ENCODE results near the gene DNAJC13. TPM values are rescaled to one million over a fixed set of nuclear protein-coding genes. Genes with fewer than 3 reads are reported as not detected.

Gene DNAJC13
- total RNA-seq, 1 experiment from 2014 or later = 28.5 TPM

DNA sequence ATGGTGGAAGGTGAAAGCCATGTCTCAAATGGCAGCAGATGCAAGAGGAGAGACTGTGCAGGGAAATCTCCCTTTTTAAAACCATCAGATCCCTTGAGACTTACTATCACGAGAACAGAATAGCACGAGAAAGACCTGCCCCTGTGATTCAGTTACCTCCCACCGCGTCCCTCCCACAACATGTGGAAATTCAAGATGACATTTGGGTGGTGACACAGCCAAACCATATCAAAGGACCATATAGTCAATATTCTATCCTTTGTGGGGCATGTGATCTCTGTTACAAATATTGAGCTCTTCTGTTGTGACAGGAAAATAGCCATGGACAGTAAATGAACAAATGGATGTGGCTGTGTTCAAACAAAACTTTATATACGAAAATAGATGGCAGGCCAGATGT lies 102.6 kb downstream of the DNAJC13 start:
- POLR2A ChIA-PET = no interaction called here
- peaks cover 58% of the 10 kb centered on the region for H3K36me3 Mint-ChIP-seq
- no peak for DNase-seq (ENCODE audit: low spot score)
- CTCF ChIA-PET = no interaction called here
- H3K4me1 Mint-ChIP-seq = peaks cover 3% of the 10 kb centered on the region; the same call in 1 of the 2 replicates
- TF ChIP-seq, protein P1, sequence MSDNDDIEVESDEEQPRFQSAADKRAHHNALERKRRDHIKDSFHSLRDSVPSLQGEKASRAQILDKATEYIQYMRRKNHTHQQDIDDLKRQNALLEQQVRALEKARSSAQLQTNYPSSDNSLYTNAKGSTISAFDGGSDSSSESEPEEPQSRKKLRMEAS (CRISPR knock-in tag; IDR thresholded peaks at IDR 0.05) = no peak
- no peak for TF ChIP-seq GABPB1 (CRISPR knock-in tag; IDR thresholded peaks at IDR 0.05)
- no peak for TF ChIP-seq JAZF1 (CRISPR knock-in tag; IDR thresholded peaks at IDR 0.05)
- TF ChIP-seq, protein P2, sequence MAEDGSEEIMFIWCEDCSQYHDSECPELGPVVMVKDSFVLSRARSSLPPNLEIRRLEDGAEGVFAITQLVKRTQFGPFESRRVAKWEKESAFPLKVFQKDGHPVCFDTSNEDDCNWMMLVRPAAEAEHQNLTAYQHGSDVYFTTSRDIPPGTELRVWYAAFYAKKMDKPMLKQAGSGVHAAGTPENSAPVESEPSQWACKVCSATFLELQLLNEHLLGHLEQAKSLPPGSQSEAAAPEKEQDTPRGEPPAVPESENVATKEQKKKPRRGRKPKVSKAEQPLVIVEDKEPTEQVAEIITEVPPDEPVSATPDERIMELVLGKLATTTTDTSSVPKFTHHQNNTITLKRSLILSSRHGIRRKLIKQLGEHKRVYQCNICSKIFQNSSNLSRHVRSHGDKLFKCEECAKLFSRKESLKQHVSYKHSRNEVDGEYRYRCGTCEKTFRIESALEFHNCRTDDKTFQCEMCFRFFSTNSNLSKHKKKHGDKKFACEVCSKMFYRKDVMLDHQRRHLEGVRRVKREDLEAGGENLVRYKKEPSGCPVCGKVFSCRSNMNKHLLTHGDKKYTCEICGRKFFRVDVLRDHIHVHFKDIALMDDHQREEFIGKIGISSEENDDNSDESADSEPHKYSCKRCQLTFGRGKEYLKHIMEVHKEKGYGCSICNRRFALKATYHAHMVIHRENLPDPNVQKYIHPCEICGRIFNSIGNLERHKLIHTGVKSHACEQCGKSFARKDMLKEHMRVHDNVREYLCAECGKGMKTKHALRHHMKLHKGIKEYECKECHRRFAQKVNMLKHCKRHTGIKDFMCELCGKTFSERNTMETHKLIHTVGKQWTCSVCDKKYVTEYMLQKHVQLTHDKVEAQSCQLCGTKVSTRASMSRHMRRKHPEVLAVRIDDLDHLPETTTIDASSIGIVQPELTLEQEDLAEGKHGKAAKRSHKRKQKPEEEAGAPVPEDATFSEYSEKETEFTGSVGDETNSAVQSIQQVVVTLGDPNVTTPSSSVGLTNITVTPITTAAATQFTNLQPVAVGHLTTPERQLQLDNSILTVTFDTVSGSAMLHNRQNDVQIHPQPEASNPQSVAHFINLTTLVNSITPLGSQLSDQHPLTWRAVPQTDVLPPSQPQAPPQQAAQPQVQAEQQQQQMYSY (CRISPR knock-in tag; IDR thresholded peaks at IDR 0.05) = no peak
- TF ChIP-seq NR3C1 (CRISPR knock-in tag; conservative IDR thresholded peaks at IDR 0.05; ENCODE audit: low read depth) = no peak
- no peak for TF ChIP-seq HMGA2 (CRISPR knock-in tag; IDR thresholded peaks at IDR 0.05)
- TF ChIP-seq, protein P3, sequence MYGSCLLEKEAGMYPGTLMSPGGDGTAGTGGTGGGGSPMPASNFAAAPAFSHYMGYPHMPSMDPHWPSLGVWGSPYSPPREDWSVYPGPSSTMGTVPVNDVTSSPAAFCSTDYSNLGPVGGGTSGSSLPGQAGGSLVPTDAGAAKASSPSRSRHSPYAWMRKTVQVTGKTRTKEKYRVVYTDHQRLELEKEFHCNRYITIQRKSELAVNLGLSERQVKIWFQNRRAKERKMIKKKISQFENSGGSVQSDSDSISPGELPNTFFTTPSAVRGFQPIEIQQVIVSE (CRISPR knock-in tag; IDR thresholded peaks at IDR 0.05; ENCODE audit: borderline replicate concordance) = no peak
- TF ChIP-seq, protein P4, sequence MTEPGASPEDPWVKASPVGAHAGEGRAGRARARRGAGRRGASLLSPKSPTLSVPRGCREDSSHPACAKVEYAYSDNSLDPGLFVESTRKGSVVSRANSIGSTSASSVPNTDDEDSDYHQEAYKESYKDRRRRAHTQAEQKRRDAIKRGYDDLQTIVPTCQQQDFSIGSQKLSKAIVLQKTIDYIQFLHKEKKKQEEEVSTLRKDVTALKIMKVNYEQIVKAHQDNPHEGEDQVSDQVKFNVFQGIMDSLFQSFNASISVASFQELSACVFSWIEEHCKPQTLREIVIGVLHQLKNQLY (CRISPR knock-in tag; IDR thresholded peaks at IDR 0.05) = no peak
- TF ChIP-seq ZNF671 (CRISPR knock-in tag; IDR thresholded peaks at IDR 0.05) = no peak
- TF ChIP-seq, protein P5, sequence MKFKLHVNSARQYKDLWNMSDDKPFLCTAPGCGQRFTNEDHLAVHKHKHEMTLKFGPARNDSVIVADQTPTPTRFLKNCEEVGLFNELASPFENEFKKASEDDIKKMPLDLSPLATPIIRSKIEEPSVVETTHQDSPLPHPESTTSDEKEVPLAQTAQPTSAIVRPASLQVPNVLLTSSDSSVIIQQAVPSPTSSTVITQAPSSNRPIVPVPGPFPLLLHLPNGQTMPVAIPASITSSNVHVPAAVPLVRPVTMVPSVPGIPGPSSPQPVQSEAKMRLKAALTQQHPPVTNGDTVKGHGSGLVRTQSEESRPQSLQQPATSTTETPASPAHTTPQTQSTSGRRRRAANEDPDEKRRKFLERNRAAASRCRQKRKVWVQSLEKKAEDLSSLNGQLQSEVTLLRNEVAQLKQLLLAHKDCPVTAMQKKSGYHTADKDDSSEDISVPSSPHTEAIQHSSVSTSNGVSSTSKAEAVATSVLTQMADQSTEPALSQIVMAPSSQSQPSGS (CRISPR knock-in tag; IDR thresholded peaks at IDR 0.05; ENCODE audit: borderline replicate concordance, low read depth) = no peak
- TF ChIP-seq NR2C2 (CRISPR knock-in tag; IDR thresholded peaks at IDR 0.05) = no peak
- no peak for TF ChIP-seq NFATC4 (CRISPR knock-in tag; IDR thresholded peaks at IDR 0.05)
- TF ChIP-seq TP53 (CRISPR knock-in tag; IDR thresholded peaks at IDR 0.05) = no peak
- TF ChIP-seq, protein P6, sequence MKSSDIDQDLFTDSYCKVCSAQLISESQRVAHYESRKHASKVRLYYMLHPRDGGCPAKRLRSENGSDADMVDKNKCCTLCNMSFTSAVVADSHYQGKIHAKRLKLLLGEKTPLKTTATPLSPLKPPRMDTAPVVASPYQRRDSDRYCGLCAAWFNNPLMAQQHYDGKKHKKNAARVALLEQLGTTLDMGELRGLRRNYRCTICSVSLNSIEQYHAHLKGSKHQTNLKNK (CRISPR knock-in tag; IDR thresholded peaks at IDR 0.05) = no peak
- no peak for TF ChIP-seq SMAD4 (CRISPR knock-in tag; IDR thresholded peaks at IDR 0.05)
- TF ChIP-seq, protein P7, sequence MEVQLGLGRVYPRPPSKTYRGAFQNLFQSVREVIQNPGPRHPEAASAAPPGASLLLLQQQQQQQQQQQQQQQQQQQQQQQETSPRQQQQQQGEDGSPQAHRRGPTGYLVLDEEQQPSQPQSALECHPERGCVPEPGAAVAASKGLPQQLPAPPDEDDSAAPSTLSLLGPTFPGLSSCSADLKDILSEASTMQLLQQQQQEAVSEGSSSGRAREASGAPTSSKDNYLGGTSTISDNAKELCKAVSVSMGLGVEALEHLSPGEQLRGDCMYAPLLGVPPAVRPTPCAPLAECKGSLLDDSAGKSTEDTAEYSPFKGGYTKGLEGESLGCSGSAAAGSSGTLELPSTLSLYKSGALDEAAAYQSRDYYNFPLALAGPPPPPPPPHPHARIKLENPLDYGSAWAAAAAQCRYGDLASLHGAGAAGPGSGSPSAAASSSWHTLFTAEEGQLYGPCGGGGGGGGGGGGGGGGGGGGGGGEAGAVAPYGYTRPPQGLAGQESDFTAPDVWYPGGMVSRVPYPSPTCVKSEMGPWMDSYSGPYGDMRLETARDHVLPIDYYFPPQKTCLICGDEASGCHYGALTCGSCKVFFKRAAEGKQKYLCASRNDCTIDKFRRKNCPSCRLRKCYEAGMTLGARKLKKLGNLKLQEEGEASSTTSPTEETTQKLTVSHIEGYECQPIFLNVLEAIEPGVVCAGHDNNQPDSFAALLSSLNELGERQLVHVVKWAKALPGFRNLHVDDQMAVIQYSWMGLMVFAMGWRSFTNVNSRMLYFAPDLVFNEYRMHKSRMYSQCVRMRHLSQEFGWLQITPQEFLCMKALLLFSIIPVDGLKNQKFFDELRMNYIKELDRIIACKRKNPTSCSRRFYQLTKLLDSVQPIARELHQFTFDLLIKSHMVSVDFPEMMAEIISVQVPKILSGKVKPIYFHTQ (CRISPR knock-in tag; IDR thresholded peaks at IDR 0.05) = no peak
- TF ChIP-seq, protein P8, sequence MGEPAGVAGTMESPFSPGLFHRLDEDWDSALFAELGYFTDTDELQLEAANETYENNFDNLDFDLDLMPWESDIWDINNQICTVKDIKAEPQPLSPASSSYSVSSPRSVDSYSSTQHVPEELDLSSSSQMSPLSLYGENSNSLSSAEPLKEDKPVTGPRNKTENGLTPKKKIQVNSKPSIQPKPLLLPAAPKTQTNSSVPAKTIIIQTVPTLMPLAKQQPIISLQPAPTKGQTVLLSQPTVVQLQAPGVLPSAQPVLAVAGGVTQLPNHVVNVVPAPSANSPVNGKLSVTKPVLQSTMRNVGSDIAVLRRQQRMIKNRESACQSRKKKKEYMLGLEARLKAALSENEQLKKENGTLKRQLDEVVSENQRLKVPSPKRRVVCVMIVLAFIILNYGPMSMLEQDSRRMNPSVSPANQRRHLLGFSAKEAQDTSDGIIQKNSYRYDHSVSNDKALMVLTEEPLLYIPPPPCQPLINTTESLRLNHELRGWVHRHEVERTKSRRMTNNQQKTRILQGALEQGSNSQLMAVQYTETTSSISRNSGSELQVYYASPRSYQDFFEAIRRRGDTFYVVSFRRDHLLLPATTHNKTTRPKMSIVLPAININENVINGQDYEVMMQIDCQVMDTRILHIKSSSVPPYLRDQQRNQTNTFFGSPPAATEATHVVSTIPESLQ (CRISPR knock-in tag; IDR thresholded peaks at IDR 0.05) = no peak
- TF ChIP-seq, protein P9, sequence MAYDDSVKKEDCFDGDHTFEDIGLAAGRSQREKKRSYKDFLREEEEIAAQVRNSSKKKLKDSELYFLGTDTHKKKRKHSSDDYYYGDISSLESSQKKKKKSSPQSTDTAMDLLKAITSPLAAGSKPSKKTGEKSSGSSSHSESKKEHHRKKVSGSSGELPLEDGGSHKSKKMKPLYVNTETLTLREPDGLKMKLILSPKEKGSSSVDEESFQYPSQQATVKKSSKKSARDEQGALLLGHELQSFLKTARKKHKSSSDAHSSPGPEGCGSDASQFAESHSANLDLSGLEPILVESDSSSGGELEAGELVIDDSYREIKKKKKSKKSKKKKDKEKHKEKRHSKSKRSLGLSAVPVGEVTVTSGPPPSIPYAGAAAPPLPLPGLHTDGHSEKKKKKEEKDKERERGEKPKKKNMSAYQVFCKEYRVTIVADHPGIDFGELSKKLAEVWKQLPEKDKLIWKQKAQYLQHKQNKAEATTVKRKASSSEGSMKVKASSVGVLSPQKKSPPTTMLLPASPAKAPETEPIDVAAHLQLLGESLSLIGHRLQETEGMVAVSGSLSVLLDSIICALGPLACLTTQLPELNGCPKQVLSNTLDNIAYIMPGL (CRISPR knock-in tag; IDR thresholded peaks at IDR 0.05) = no peak
- no peak for TF ChIP-seq FOXJ3 (CRISPR knock-in tag; IDR thresholded peaks at IDR 0.05; ENCODE audit: borderline replicate concordance)
- H3K27ac Mint-ChIP-seq = no peak overlapping the region; the same call in 1 of the 2 replicates
- ATAC-seq = no peak
- H3K9me3 Mint-ChIP-seq = no peaks in the 10 kb centered on the region
- H3K4me3 Mint-ChIP-seq = no peak overlapping the region
- H3K27me3 Mint-ChIP-seq (ENCODE audit: low read depth) = no peaks in the 10 kb centered on the region
